PC-9 (cell line): ENCODE data around the gene DNMT3A. TPM values are rescaled to one million over a fixed set of nuclear protein-coding genes. Genes with fewer than 3 reads are reported as not detected.

Experiments
- BruUV-seq: library from RNA; stranded (reverse); fragments of 400-500 nt; replicated peaks from 2 replicates; lab custom pipeline; 2021; lab: Mats Ljungman, UMichigan
- CTCF ChIA-PET: fragments of 300-600 bp; sonication (Branson Sonifier 250); formaldehyde crosslinking; loops from one replicate; lab custom pipeline; 2022; ENCODE audit warnings: antibody characterized with exemption; lab: Charles Lee
- POLR2A ChIA-PET: fragments of 300-600 bp; sonication (Branson Sonifier 250); formaldehyde crosslinking; loops from one replicate; lab custom pipeline; 2022; ENCODE audit warnings: antibody characterized with exemption; ENCODE audit not compliant: unreplicated experiment; lab: Charles Lee
- DNase-seq, 2 experiments: peaks; one replicate each; pipeline versions ENCODE4 v3.0.0 to v3.0.0-alpha.2; 2015 to 2022; ENCODE audit warnings: mixed read lengths in 1 of 2
- H2AFZ ChIP-seq: fragments of 200-600 bp; sonication (generic); 2 replicates; pipeline ENCODE4 v1.8.1; 2017; ENCODE audit warnings: antibody characterized with exemption
- H3F3A ChIP-seq: fragments of 200-600 bp; sonication (generic); 2 replicates; pipeline ENCODE4 v1.8.1; 2017; ENCODE audit warnings: antibody characterized with exemption, mild to moderate bottlenecking, low read depth; ENCODE audit not compliant: insufficient read depth
- H3K27ac ChIP-seq: fragments of 200-600 bp; sonication (generic); 2 replicates; pipeline ENCODE4 v1.6.1; 2016; ENCODE audit warnings: mixed run types
- H3K27me3 ChIP-seq: fragments of 200-600 bp; sonication (generic); 2 replicates; pipeline ENCODE4 v1.6.1; 2016; ENCODE audit warnings: low read depth, mixed run types; ENCODE audit not compliant: insufficient read depth
- H3K36me3 ChIP-seq: fragments of 200-600 bp; sonication (generic); 2 replicates; pipeline ENCODE4 v1.6.1; 2016; ENCODE audit warnings: low read depth, mixed run types
- H3K4me1 ChIP-seq: fragments of 200-600 bp; sonication (generic); replicated peaks from 2 replicates; pipeline ENCODE4 v1.6.1; 2016; ENCODE audit warnings: mixed run types; ENCODE audit not compliant: insufficient read depth
- H3K4me2 ChIP-seq: fragments of 200-600 bp; sonication (generic); 2 replicates; pipeline ENCODE4 v1.6.1; 2017; ENCODE audit warnings: mixed run types
- H3K4me3 ChIP-seq: fragments of 200-600 bp; sonication (generic); 2 replicates; pipeline ENCODE4 v1.6.1; 2016; ENCODE audit warnings: mixed run types
- H3K79me2 ChIP-seq: fragments of 200-600 bp; sonication (generic); 2 replicates; pipeline ENCODE4 v1.6.1; 2017; ENCODE audit warnings: low read depth, mixed run types
- H3K9me2 ChIP-seq: fragments of 200-600 bp; sonication (generic); 2 replicates; pipeline ENCODE4 v1.8.1; 2017; ENCODE audit warnings: mild to moderate bottlenecking; ENCODE audit not compliant: insufficient read depth
- H3K9me3 ChIP-seq: fragments of 200-600 bp; sonication (generic); 2 replicates; pipeline ENCODE4 v1.8.1; 2016; ENCODE audit warnings: low read depth; ENCODE audit not compliant: insufficient read depth
- H4K20me1 ChIP-seq: fragments of 200-600 bp; sonication (generic); 2 replicates; pipeline ENCODE4 v1.8.1; 2017; ENCODE audit not compliant: insufficient read depth
- EZH2 ChIP-seq: fragments of 200-600 bp; sonication (generic); IDR thresholded peaks from 2 replicates; pipeline ENCODE4 v1.8.0; 2017; ENCODE audit warnings: antibody characterized with exemption, low read depth
- intact Hi-C: fragments of 100-400 bp; cut with micrococcal nuclease; formaldehyde crosslinking; loops from one replicate; pipeline ENCODE4 v1.10.0; 2022; ENCODE audit not compliant: unreplicated experiment
- total RNA-seq: library from RNA; stranded (reverse); gene quantifications from 2 replicates; pipeline ENCODE4 v1.2.3, GENCODE V29; 2021
- TF ChIP-seq, protein P1 (sequence below): fragments of 200-600 bp; sonication (generic); conservative IDR thresholded peaks from 2 replicates; pipeline ENCODE4 v1.6.1; 2017; ENCODE audit warnings: mixed run types, antibody characterized with exemption, mild to moderate bottlenecking, moderate library complexity

DNMT3A gene
- total RNA-seq, 1 experiment from 2014 or later, result 38.9 TPM

DNA sequence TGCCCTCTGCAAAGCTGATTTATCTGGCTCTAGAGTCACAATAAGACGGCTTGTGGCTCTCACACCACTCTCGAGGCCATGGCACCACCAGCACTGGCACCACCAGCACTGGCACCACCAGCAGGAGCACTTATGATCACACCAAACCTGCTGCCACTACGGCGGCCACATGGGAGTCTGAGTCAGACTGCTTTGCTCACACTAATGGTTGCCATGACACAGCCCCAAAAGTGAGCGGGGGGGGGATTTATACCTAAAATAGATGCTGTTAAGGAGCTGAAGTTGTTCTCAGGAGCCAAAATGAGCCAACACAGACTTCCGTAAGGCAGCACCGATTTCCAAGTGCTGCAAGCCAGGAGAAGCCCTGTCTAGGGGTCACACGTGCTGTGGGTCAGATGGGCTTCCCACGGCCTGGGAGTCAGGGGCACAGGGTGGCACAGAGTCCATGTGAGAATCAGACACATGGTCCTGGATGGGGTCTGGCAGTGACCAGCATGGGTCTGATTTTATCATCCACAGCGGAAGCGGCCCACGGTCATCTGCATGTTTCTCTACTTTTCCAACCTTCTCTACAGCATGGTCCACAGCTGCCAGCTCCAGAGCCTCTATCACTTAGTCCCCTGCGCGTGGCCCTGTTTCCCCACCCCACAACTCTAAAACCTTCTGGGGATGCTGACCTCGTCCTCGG lies 16.7 kb downstream of the DNMT3A start:
- no peak overlapping the region for H3K4me2 ChIP-seq
- no peaks in the 10 kb centered on the region for H3K4me1 ChIP-seq
- no peaks in the 10 kb centered on the region for H3K9me2 ChIP-seq
- no peak overlapping the region for H3K27ac ChIP-seq
- H2AFZ ChIP-seq, result no peak overlapping the region
- H4K20me1 ChIP-seq, result no peaks in the 10 kb centered on the region; the same call in 1 of the 2 replicates
- DNase-seq, result no peak
- CTCF ChIA-PET, result no interaction called here
- intact Hi-C loops, result no loop called here
- no peak overlapping the region for H3K4me3 ChIP-seq
- POLR2A ChIA-PET, result no interaction called here
- no TSS peak for BruUV-seq
- no peak for TF ChIP-seq EZH2
- TF ChIP-seq, protein P1, sequence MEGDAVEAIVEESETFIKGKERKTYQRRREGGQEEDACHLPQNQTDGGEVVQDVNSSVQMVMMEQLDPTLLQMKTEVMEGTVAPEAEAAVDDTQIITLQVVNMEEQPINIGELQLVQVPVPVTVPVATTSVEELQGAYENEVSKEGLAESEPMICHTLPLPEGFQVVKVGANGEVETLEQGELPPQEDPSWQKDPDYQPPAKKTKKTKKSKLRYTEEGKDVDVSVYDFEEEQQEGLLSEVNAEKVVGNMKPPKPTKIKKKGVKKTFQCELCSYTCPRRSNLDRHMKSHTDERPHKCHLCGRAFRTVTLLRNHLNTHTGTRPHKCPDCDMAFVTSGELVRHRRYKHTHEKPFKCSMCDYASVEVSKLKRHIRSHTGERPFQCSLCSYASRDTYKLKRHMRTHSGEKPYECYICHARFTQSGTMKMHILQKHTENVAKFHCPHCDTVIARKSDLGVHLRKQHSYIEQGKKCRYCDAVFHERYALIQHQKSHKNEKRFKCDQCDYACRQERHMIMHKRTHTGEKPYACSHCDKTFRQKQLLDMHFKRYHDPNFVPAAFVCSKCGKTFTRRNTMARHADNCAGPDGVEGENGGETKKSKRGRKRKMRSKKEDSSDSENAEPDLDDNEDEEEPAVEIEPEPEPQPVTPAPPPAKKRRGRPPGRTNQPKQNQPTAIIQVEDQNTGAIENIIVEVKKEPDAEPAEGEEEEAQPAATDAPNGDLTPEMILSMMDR, result no peak
- no peaks in the 10 kb centered on the region for H3K27me3 ChIP-seq
- no peaks in the 10 kb centered on the region for H3F3A ChIP-seq
- H3K79me2 ChIP-seq, result no peaks in the 10 kb centered on the region
- H3K36me3 ChIP-seq, result no peaks in the 10 kb centered on the region
- peaks cover 7% of the 10 kb centered on the region; the same call in 1 of the 2 replicates for H3K9me3 ChIP-seq

GRCh38 chr2:25324251-25324650 lies 17.5 kb downstream of the DNMT3A start:
- no peak for DNase-seq
- CTCF ChIA-PET, result no interaction called here
- no peaks in the 10 kb centered on the region for H3K4me1 ChIP-seq
- H2AFZ ChIP-seq, result no peak overlapping the region
- H3K27me3 ChIP-seq, result no peaks in the 10 kb centered on the region
- peaks cover 7% of the 10 kb centered on the region; the same call in 1 of the 2 replicates for H3K9me3 ChIP-seq
- H3K4me3 ChIP-seq, result no peak overlapping the region
- no peaks in the 10 kb centered on the region for H3K9me2 ChIP-seq
- POLR2A ChIA-PET, result no interaction called here
- no peak overlapping the region for H3K4me2 ChIP-seq
- intact Hi-C loops, result no loop called here
- TF ChIP-seq, protein P1, result no peak
- no peak for TF ChIP-seq EZH2
- BruUV-seq, result no TSS peak
- H4K20me1 ChIP-seq, result no peaks in the 10 kb centered on the region; the same call in 1 of the 2 replicates
- H3K36me3 ChIP-seq, result no peaks in the 10 kb centered on the region
- no peaks in the 10 kb centered on the region for H3F3A ChIP-seq
- H3K79me2 ChIP-seq, result no peaks in the 10 kb centered on the region
- H3K27ac ChIP-seq, result no peak overlapping the region

DNA sequence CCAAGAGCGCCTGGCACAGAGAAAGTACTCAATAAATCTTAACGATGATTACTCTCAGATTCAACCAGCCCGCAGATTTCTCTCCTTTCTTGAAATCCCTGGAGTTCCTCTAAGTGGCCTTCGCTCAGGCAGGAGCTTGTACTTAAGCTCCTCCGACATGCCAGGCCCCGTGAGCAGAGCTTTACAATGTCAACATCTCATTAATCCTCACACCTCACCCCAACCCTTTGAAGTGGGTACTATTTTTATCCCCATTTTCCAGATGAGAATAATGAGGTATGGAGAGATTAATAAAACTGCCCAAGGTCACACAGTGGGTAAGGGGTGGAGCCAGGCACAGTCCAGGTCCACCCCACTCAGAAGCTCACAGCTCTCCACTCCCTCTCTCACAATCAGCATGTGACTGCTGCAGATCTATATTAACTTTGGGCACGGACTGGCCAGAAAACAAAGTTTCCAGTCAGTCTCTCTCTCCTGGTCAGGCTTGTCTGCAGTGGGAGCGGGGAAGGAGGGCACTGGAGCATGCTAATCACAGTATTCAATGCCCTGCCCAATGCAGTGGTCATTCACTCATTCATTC lies 18.0 kb downstream of the DNMT3A start:
- ChIA-PET POLR2A (no interaction called here), CTCF (no interaction called here)
- intact Hi-C loops, result no loop called here
- no peaks in the 10 kb centered on the region for H3K27me3 ChIP-seq
- DNase-seq, result no peak
- peaks cover 7% of the 10 kb centered on the region; the same call in 1 of the 2 replicates for H3K9me3 ChIP-seq
- H3K36me3 ChIP-seq, result no peaks in the 10 kb centered on the region
- no peak overlapping the region for H2AFZ ChIP-seq
- no peaks in the 10 kb centered on the region for H3K4me1 ChIP-seq
- no TSS peak for BruUV-seq
- H3K9me2 ChIP-seq, result no peaks in the 10 kb centered on the region
- H3F3A ChIP-seq, result no peaks in the 10 kb centered on the region
- H3K79me2 ChIP-seq, result no peaks in the 10 kb centered on the region
- H3K4me2 ChIP-seq, result no peak overlapping the region
- no peak overlapping the region for H3K4me3 ChIP-seq
- no peaks in the 10 kb centered on the region; the same call in 1 of the 2 replicates for H4K20me1 ChIP-seq
- TF ChIP-seq, protein P1, result no peak
- no peak for TF ChIP-seq EZH2
- no peak overlapping the region for H3K27ac ChIP-seq
